Gastroesophageal sphincter (tissue), 3 donors: Measurements from ENCODE around the gene YKT6.

Experiments used
- CTCF ChIP-seq, 4 experiments: fragments of 200-600 bp in 2 of 4; fragments of 450-650 bp in 2 of 4; sonication (generic) in 1 of 4; IDR thresholded peaks; one replicate each; pipeline ENCODE4 v1.5.1; 2017 to 2019; ENCODE audit warnings: antibody characterized with exemption in 4 of 4, mild to moderate bottlenecking in 2 of 4, moderate library complexity in 2 of 4
- POLR2AphosphoS5 ChIP-seq: sonication (generic); formaldehyde crosslinking; IDR thresholded peaks from one replicate; pipeline ENCODE4 v1.6.1; 2017; ENCODE audit warnings: antibody characterized with exemption

GRCh38 chr7:44239361-44239760 is 38.6 kb downstream of the YKT6 start:
- TF ChIP-seq POLR2AphosphoS5: no peak
- no peak for TF ChIP-seq CTCF (IDR thresholded peaks at IDR 0.05)
